ENCODE data around the gene ZNF276. TPM values are rescaled to one million over a fixed set of nuclear protein-coding genes. Genes with fewer than 3 reads are reported as not detected.

Gene ZNF276
- total RNA-seq, 1 experiment from 2014 or later = 30.6 TPM

DNA sequence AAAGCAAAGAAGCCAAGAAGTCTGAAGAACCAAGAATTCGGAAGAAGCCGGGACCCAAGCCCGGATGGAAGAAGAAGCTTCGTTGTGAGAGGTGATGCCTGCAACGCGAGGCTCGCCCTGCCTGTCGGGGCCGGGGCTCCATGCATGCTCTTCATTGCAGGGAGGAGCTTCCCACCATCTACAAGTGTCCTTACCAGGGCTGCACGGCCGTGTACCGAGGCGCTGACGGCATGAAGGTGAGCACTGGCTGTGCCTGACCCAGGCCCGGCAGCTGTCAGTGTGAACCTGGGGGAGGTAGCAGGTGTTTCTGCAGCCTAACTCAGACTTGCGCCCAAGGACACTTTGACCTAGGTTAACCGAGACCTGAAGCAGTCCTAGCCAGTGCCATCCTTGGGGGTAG lies 12.0 kb downstream of the ZNF276 start:
- intact Hi-C loops (cut with micrococcal nuclease; ENCODE audit: unreplicated experiment) = no loop called here
- no peaks in the 10 kb centered on the region for H3K27me3 Mint-ChIP-seq (ENCODE audit: unreplicated experiment)
- no TSS peak for BruUV-seq (replicated peaks)
- H3K36me3 Mint-ChIP-seq (ENCODE audit: insufficient read depth, unreplicated experiment) = peaks cover 94% of the 10 kb centered on the region
- no peaks in the 10 kb centered on the region for H3K9me3 Mint-ChIP-seq (ENCODE audit: low read depth, unreplicated experiment)
- no peak overlapping the region for H3K27ac Mint-ChIP-seq (ENCODE audit: unreplicated experiment)
- no peaks in the 10 kb centered on the region for H3K4me1 Mint-ChIP-seq (ENCODE audit: low read depth, unreplicated experiment)
- DNase-seq = no peak
- TF ChIP-seq, protein P1, sequence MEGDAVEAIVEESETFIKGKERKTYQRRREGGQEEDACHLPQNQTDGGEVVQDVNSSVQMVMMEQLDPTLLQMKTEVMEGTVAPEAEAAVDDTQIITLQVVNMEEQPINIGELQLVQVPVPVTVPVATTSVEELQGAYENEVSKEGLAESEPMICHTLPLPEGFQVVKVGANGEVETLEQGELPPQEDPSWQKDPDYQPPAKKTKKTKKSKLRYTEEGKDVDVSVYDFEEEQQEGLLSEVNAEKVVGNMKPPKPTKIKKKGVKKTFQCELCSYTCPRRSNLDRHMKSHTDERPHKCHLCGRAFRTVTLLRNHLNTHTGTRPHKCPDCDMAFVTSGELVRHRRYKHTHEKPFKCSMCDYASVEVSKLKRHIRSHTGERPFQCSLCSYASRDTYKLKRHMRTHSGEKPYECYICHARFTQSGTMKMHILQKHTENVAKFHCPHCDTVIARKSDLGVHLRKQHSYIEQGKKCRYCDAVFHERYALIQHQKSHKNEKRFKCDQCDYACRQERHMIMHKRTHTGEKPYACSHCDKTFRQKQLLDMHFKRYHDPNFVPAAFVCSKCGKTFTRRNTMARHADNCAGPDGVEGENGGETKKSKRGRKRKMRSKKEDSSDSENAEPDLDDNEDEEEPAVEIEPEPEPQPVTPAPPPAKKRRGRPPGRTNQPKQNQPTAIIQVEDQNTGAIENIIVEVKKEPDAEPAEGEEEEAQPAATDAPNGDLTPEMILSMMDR (IDR thresholded peaks at IDR 0.05; ENCODE audit: unreplicated experiment) = no peak
- CTCF ChIA-PET = no interaction called here
- H3K4me3 Mint-ChIP-seq (ENCODE audit: low read depth, unreplicated experiment) = no peak overlapping the region

DNA sequence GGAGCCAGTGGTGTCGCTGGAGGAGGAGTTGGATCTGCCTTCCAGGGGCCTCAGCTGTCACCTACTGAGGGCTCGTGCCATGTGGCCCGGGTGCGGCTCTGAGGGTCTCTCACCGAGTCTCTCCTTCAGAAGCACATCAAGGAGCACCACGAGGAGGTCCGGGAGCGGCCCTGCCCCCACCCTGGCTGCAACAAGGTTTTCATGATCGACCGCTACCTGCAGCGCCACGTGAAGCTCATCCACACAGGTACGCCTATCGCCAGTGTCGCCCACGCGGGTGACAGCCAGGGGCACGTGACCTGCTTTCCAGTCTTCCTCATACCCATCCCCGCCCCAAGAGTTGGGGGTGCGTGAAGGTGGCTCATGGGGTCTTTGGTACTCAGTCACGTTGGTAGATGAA lies 12.5 kb downstream of the ZNF276 start:
- no peak overlapping the region for H3K27ac Mint-ChIP-seq (ENCODE audit: unreplicated experiment)
- no peak overlapping the region for H3K4me3 Mint-ChIP-seq (ENCODE audit: low read depth, unreplicated experiment)
- TF ChIP-seq, protein P1 (IDR thresholded peaks at IDR 0.05; ENCODE audit: unreplicated experiment) = no peak
- no TSS peak for BruUV-seq (replicated peaks)
- peaks cover 96% of the 10 kb centered on the region for H3K36me3 Mint-ChIP-seq (ENCODE audit: insufficient read depth, unreplicated experiment)
- no peaks in the 10 kb centered on the region for H3K4me1 Mint-ChIP-seq (ENCODE audit: low read depth, unreplicated experiment)
- intact Hi-C loops (cut with micrococcal nuclease; ENCODE audit: unreplicated experiment) = no loop called here
- H3K9me3 Mint-ChIP-seq (ENCODE audit: low read depth, unreplicated experiment) = no peaks in the 10 kb centered on the region
- H3K27me3 Mint-ChIP-seq (ENCODE audit: unreplicated experiment) = no peaks in the 10 kb centered on the region
- CTCF ChIA-PET = no interaction called here
- DNase-seq = no peak

DNA sequence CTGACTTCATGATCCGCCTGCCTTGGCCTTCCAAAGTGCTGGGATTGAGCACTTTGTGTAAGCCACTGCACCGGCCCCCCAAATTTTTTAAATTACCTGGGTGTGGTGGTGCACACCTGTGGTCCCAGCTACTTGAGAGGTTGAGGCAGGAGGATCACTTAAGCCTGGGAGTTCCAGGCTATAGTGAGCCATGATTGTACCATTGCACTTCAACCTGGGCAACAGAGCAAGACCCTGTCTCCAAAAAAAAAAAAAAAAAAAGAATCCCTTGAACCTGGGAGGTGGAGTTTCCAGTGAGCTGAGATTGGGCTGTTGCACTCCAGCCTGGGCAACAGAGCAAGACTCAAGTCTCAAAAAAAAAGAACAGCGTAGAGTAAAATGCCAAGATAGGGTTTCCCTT lies 15.2 kb downstream of the ZNF276 start:
- Mint-ChIP-seq H3K4me3 (ENCODE audit: low read depth, unreplicated experiment) (no peak overlapping the region), H3K27ac (ENCODE audit: unreplicated experiment) (no peak overlapping the region), H3K9me3 (ENCODE audit: low read depth, unreplicated experiment) (no peaks in the 10 kb centered on the region), H3K4me1 (ENCODE audit: low read depth, unreplicated experiment) (no peaks in the 10 kb centered on the region), H3K36me3 (ENCODE audit: insufficient read depth, unreplicated experiment) (peaks cover 97% of the 10 kb centered on the region), H3K27me3 (ENCODE audit: unreplicated experiment) (no peaks in the 10 kb centered on the region)
- CTCF ChIA-PET = no interaction called here
- DNase-seq = no peak
- BruUV-seq (replicated peaks) = no TSS peak
- TF ChIP-seq, protein P1 (IDR thresholded peaks at IDR 0.05; ENCODE audit: unreplicated experiment) = no peak
- intact Hi-C loops (cut with micrococcal nuclease; ENCODE audit: unreplicated experiment) = no loop called here

DNA sequence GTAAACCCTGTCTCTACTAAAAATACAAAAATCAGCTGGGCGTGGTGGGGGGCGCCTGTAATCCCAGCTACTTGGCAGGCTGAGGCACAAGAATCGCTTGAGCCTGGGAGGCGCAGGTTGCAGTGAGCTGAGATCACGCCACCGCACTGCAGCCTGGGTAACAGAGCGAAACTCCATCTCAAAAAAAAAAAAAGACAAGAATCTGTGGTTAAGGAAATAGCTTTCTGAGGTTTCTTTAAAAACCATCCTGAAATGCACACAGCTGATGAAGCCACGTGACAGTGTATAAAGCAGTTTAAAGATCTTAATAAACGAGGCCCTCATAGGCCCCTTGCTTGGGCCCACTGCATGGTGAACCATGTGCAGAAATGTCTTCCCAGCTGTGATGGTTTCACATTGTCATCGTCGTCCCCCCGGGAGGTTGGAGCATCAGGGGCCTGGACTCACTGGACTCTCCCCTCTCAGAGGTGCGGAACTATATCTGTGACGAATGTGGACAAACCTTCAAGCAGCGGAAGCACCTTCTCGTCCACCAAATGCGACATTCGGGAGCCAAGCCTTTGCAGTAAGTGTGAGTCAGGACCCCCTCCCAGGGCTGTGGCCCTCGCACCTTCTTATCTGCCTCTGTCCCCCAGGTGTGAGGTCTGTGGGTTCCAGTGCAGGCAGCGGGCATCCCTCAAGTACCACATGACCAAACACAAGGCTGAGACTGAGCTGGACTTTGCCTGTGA lies 16.2 kb downstream of the ZNF276 start:
- Mint-ChIP-seq H3K36me3 (ENCODE audit: insufficient read depth, unreplicated experiment) (peaks cover 98% of the 10 kb centered on the region), H3K27ac (ENCODE audit: unreplicated experiment) (peak overlapping the region; percentile 14), H3K27me3 (ENCODE audit: unreplicated experiment) (no peaks in the 10 kb centered on the region), H3K4me1 (ENCODE audit: low read depth, unreplicated experiment) (no peaks in the 10 kb centered on the region), H3K9me3 (ENCODE audit: low read depth, unreplicated experiment) (no peaks in the 10 kb centered on the region), H3K4me3 (ENCODE audit: low read depth, unreplicated experiment) (no peak overlapping the region)
- intact Hi-C loops (cut with micrococcal nuclease; ENCODE audit: unreplicated experiment) = no loop called here
- DNase-seq = no peak
- TF ChIP-seq, protein P1 (IDR thresholded peaks at IDR 0.05; ENCODE audit: unreplicated experiment) = no peak
- CTCF ChIA-PET = interaction anchor here (0.7 kb wide), 1 partner anchor 206 kb away, joined by 3 read pairs; no protein-coding TSS in a partner anchor
- BruUV-seq (replicated peaks) = no TSS peak

Data from Calu3 (cell line).